Cardiac fibroblast (primary cell): ENCODE results near the gene MRPS18A.
"Not testable (repeated sequence)": the region's sequence is repeated elsewhere in the genome, so short reads cannot be mapped to it uniquely, and the experiment has no call there.

Experiments used
- DNase-seq, 2 donors: peaks; one replicate each; pipeline versions ENCODE4 v3.0.0 to v3.0.0-alpha.2; 2010; ENCODE audit warnings: low read depth in 2 of 2
- H3K4me3 ChIP-seq, 2 donors: replicated peaks in 1 of 2; 1 replicate in 1 of 2; 2 replicates in 1 of 2; pipeline ENCODE4 v1.5.1; 2011; ENCODE audit warnings: low read depth in 2 of 2, low read length in 2 of 2, mild to moderate bottlenecking in 2 of 2, moderate library complexity in 1 of 2
- TF ChIP-seq, protein P1 (sequence below): IDR thresholded peaks from one replicate; pipeline ENCODE4 v1.5.1; 2011; ENCODE audit warnings: low read depth, mild to moderate bottlenecking, low read length, inconsistent platforms

The MRPS18A gene

DNA sequence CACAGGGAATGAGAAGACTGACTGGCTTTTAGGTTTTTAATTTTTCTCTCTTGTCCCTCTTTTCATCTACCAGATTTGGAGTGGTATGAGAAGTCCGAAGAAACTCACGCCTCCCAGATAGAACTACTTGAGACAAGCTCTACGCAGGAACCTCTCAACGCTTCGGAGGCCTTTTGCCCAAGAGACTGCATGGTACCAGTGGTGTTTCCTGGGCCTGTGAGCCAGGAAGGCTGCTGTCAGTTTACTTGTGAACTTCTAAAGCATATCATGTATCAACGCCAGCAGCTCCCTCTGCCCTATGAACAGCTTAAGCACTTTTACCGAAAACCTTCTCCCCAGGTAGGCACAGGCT lies 51.3 kb downstream of the MRPS18A start:
- TF ChIP-seq, protein P1, sequence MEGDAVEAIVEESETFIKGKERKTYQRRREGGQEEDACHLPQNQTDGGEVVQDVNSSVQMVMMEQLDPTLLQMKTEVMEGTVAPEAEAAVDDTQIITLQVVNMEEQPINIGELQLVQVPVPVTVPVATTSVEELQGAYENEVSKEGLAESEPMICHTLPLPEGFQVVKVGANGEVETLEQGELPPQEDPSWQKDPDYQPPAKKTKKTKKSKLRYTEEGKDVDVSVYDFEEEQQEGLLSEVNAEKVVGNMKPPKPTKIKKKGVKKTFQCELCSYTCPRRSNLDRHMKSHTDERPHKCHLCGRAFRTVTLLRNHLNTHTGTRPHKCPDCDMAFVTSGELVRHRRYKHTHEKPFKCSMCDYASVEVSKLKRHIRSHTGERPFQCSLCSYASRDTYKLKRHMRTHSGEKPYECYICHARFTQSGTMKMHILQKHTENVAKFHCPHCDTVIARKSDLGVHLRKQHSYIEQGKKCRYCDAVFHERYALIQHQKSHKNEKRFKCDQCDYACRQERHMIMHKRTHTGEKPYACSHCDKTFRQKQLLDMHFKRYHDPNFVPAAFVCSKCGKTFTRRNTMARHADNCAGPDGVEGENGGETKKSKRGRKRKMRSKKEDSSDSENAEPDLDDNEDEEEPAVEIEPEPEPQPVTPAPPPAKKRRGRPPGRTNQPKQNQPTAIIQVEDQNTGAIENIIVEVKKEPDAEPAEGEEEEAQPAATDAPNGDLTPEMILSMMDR = no peak
- DNase-seq = peak in 1 of 2 donors; percentile 24
- H3K4me3 ChIP-seq = peak overlapping the region; percentile 89 to 90

DNA sequence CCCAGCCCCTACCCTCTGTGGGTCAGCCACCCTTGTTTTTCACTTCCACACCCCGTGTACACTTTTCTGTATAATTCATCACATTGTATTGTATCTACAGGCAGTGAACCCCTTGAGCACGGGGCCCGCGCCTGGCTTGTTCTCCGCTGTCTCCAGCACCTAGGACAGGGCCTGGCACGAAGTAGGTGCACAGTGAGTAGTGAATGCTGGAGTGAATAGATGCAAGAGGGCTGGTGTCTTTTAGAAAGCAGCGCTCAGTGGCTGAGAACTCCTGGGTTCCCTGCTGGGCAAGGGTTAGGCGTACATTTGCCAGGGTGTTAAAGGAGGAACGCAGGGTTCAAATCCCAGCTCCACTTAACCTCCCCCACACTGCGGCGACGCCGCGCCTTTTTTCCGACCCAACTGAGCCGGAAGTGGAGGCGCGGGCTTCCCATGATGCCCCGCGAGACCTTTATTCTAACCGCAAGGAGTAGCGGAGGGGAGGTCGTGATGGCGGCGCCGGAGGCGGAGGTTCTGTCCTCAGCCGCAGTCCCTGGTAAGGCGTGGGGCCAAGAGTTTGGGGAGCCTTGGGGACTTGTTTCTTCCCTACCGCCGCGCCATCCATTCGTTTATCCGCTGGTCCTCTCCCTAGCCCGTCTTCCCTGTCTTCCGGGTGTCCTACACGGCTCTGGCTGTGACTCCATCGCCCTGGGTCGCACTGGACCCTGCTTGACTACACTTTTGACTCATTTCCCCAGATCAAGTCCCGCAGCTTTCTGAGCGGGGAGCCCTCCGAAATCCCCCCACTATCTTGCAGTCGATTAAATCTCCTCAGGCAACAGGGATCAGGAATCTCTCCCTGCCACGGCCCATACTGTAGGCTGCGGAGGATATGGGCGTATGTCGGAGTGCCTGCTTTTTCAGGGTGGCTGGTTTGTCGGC lies 51.9 kb downstream of the MRPS18A start, which contains the start of gene MAD2L1BP:
Gene MAD2L1BP (plus strand): TSS at position 454 of the 921 bp plus-strand sequence. CDS start 36 bp downstream, at position 490.
- TF ChIP-seq, protein P1 = no peak
- peak; percentile 67 to 73 for DNase-seq
- H3K4me3 ChIP-seq = peak within 1 kb of the TSS; percentile 89 to 90

DNA sequence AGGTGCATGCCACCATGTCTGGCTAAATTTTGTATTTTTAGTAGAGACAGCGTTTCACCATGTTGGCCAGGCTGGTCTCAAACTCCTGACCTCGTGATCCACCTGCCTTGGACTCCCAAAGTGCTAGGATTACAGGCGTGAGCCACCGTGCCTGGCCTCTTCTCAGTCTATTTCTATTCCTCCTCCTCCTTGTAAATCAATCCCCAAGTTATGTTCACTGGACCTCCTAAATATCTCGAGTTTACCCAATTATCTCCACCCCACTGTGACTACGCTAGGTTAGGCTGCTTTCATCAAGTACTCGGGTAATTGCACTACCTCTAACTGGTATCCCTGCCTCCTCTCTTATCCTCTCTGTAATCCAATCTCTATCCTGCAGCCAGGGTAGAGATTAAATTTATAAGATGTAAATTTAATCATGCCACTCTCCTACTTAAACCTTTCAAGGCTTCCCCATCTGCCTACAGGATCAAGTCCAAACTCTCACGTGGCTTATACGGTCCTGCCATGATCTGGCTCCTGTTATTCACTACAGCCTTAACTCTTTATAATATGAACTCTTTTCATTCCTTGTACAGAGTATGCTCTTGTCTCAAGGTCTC lies 52.8 kb downstream of the MRPS18A start:
- DNase-seq = no peak
- H3K4me3 ChIP-seq = no peak overlapping the region
- TF ChIP-seq, protein P1 = no peak

DNA sequence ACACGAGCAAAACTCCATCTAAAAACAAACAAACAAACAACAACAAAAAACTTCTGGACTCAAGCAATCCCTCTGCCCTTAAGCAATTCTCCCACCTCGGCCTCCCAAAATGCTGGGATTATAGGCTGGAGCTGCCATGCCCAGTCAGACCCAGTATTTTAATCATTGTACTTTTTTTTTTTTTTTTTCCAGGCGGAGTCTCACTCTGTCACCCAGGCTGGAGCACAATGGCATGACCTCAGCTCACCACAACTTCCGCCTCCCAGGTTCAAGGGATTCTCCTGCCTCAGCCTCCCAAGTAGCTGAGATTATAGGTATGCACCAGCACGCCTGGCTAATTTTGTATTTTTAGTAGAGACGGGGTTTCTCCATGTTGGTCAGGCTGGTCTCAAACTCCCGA lies 54.6 kb downstream of the MRPS18A start:
- not testable (repeated sequence) for H3K4me3 ChIP-seq, DNase-seq

DNA sequence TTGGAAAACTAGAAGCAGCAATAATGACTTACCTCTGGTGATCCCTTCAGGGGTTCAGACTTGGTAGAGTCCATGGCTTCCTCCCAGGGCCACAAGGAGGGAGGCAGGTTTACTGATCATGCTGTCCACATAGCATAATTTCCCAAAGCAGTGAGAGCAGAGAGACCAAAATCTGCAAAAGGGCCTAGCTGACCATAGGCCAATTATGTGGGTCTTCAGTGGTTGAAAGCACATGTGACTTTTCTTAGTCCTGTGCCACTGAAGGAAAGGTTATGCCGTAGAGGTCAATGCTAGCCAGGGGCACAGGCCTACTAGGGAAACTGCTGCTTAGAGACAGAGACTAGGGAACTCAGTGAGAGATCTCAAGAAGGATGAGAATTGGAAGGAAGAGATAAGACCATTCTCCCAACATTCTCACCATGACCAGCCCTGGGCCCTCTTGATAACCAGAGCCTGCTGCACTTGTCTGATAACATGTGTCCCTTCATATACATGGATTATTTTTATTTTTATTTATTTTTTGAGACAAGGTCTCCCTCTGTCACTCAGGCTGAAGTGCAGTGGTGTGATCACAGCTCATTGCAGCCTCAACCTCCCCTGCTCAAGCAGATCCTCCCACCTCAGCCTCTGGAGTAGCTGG lies 56.5 kb downstream of the MRPS18A start:
- no peak for DNase-seq
- no peak overlapping the region for H3K4me3 ChIP-seq
- TF ChIP-seq, protein P1 = no peak

DNA sequence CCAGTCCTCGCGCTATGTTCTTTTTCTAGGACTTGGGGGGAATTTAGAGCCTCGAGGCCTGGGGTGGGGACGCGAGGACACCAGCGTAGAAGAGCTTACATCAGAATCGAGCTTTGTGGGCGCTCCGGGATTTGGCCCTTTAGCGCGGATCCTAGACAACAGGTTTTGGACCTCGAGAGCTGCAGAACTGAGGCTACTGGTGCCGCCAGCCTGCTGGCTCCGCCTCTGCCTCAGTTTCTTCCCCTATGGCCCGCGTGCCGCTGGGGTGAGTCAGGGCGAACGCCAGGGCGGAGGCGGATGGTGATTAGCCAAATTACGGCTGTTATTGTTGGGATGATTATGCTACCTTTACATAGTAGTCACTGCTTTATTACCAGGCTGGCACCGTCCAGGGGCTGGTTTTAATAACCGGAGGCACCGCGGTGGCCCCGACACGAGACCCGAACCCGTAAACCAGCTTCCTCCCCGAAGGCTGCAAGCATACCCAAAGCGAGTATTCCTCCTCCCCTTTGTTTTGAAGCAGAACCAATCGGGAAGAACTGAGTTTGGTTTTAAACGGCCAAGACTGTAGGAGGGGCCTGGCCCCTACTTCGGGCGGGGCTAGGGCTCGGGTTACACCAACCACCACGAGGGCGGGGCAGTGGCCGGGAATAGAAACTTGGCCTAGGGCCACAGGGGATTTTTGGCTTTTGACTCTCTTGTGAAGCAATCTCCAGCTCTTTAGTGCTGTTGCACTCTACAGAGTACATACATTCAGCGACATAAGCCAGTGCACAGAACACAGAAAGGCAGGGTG lies 57.9 kb downstream of the MRPS18A start:
- TF ChIP-seq, protein P1 = no peak
- DNase-seq = peak; percentile 99
- H3K4me3 ChIP-seq = peak overlapping the region; percentile 82 to 94
